Jurkat, Clone E6-1 (cell line): ENCODE measurements around the gene KCTD12.

Experiments used
- DNase-seq: peaks from one replicate; pipeline ENCODE4 v3.0.0-alpha.2; 2011; ENCODE audit warnings: low read depth, low spot score
- H3K4me3 ChIP-seq: 2 replicates; pipeline ENCODE4 v1.5.1; 2011; ENCODE audit warnings: mild to moderate bottlenecking, low read length, control low read depth, moderate library complexity

The KCTD12 gene

GRCh38 chr13:76865109-76865508 is 21.1 kb downstream of the KCTD12 start:
- no peak for DNase-seq
- no peak overlapping the region for H3K4me3 ChIP-seq

- H3K4me3 ChIP-seq: no peak overlapping the region
- DNase-seq: no peak
These were observed 21.9 kb downstream of the KCTD12 start for GRCh38 chr13:76864259-76864658.

- no peak overlapping the region for H3K4me3 ChIP-seq
- DNase-seq: no peak
These were observed 23.2 kb downstream of the KCTD12 start for GRCh38 chr13:76863022-76863421.

GRCh38 chr13:76861859-76862258 is 24.3 kb downstream of the KCTD12 start:
- DNase-seq: no peak
- H3K4me3 ChIP-seq: no peak overlapping the region

- no peak overlapping the region for H3K4me3 ChIP-seq
- no peak for DNase-seq
These were observed 25.5 kb downstream of the KCTD12 start for GRCh38 chr13:76860706-76861105.

- no peak overlapping the region for H3K4me3 ChIP-seq
- DNase-seq: no peak
These were observed 31.3 kb downstream of the KCTD12 start for GRCh38 chr13:76854894-76855293.

- no peak overlapping the region for H3K4me3 ChIP-seq
- DNase-seq: no peak
These were observed 32.1 kb downstream of the KCTD12 start for GRCh38 chr13:76853921-76854608.

GRCh38 chr13:76853481-76853880 is 32.7 kb downstream of the KCTD12 start:
- DNase-seq: no peak
- no peak overlapping the region for H3K4me3 ChIP-seq

- no peak overlapping the region for H3K4me3 ChIP-seq
- no peak for DNase-seq
These were observed 33.2 kb downstream of the KCTD12 start for GRCh38 chr13:76852986-76853385.

- H3K4me3 ChIP-seq: no peak overlapping the region
These were observed 34.2 kb downstream of the KCTD12 start for GRCh38 chr13:76851961-76852360.

GRCh38 chr13:76849493-76849892 is 36.7 kb downstream of the KCTD12 start:
- no peak for DNase-seq
- no peak overlapping the region for H3K4me3 ChIP-seq

More at GRCh38 chr13:76851961-76852360, 34.2 kb downstream of the KCTD12 start:
- DNase-seq: no peak

GRCh38 chr13:76848596-76848995 is 37.6 kb downstream of the KCTD12 start:
- no peak overlapping the region for H3K4me3 ChIP-seq
- DNase-seq: no peak

- DNase-seq: no peak
- H3K4me3 ChIP-seq: no peak overlapping the region
These were observed 39.8 kb downstream of the KCTD12 start for GRCh38 chr13:76846363-76846762.

GRCh38 chr13:76845865-76846264 is 40.3 kb downstream of the KCTD12 start:
- no peak overlapping the region for H3K4me3 ChIP-seq
- DNase-seq: no peak

GRCh38 chr13:76845367-76845766 is 40.8 kb downstream of the KCTD12 start:
- DNase-seq: no peak

GRCh38 chr13:76837801-76838200 is 48.4 kb downstream of the KCTD12 start:
- no peak overlapping the region for H3K4me3 ChIP-seq
- no peak for DNase-seq

More at GRCh38 chr13:76845367-76845766, 40.8 kb downstream of the KCTD12 start:
- no peak overlapping the region for H3K4me3 ChIP-seq

GRCh38 chr13:76836311-76836710 is 49.9 kb downstream of the KCTD12 start:
- H3K4me3 ChIP-seq: no peak overlapping the region
- no peak for DNase-seq

- no peak overlapping the region for H3K4me3 ChIP-seq
- DNase-seq: no peak
These were observed 52.7 kb downstream of the KCTD12 start for GRCh38 chr13:76833441-76833954.

- DNase-seq: no peak
- H3K4me3 ChIP-seq: no peak overlapping the region
These were observed 53.8 kb downstream of the KCTD12 start for GRCh38 chr13:76832258-76832988.

GRCh38 chr13:76830805-76831204 is 55.4 kb downstream of the KCTD12 start:
- no peak overlapping the region for H3K4me3 ChIP-seq
- no peak for DNase-seq
